KBM-7 (cell line): Measurements from ENCODE around the gene WFDC8.

Experiments
- DNase-seq: peaks from one replicate; pipeline ENCODE4 v3.0.0-alpha.2; 2015
- in situ Hi-C: fragments of 300-500 bp; cut with MboI; formaldehyde crosslinking; loops from 2 replicates; pipeline ENCODE4 v1.14.3; 2020; ENCODE audit warnings: low sequenced_read_pairs, low pct_unique_long_range_greater_than_20kb, mixed read lengths

The WFDC8 gene

GRCh38 chr20:45555198-45555597 lies 23.9 kb downstream of the WFDC8 start:
- in situ Hi-C loops = no loop called here
- no peak for DNase-seq

GRCh38 chr20:45552456-45552855 lies 26.6 kb downstream of the WFDC8 start:
- no peak for DNase-seq
- in situ Hi-C loops = no loop called here

- no peak for DNase-seq
- in situ Hi-C loops = no loop called here
Observed at GRCh38 chr20:45550765-45551164, 28.3 kb downstream of the WFDC8 start.

GRCh38 chr20:45548410-45548809 lies 30.7 kb downstream of the WFDC8 start:
- DNase-seq = no peak
- in situ Hi-C loops = no loop called here

- no peak for DNase-seq
- in situ Hi-C loops = no loop called here
Observed at GRCh38 chr20:45547206-45547770, 31.8 kb downstream of the WFDC8 start, which contains the start of gene EPPIN. Gene EPPIN (minus strand): TSS chr20:45547401. CDS start chr20:45547357, 44 bp downstream.

- in situ Hi-C loops = no loop called here
- peak; percentile 14 for DNase-seq
Observed at GRCh38 chr20:45545754-45546453, 33.2 kb downstream of the WFDC8 start.

- in situ Hi-C loops = no loop called here
Observed at GRCh38 chr20:45545351-45545750, 33.7 kb downstream of the WFDC8 start.

GRCh38 chr20:45539382-45539781 lies 39.7 kb downstream of the WFDC8 start, which contains the start of gene WFDC6:
Gene WFDC6 (minus strand): TSS chr20:45539482. CDS start chr20:45539407, 75 bp downstream.
- no peak for DNase-seq
- in situ Hi-C loops = no loop called here

More at GRCh38 chr20:45545351-45545750, 33.7 kb downstream of the WFDC8 start:
- DNase-seq = no peak

- no peak for DNase-seq
Observed at GRCh38 chr20:45538209-45538799, 40.8 kb downstream of the WFDC8 start.

GRCh38 chr20:45527294-45527693 lies 51.8 kb downstream of the WFDC8 start:
- no peak for DNase-seq
- in situ Hi-C loops = no loop called here

More at GRCh38 chr20:45538209-45538799, 40.8 kb downstream of the WFDC8 start:
- in situ Hi-C loops = no loop called here

- no peak for DNase-seq
- in situ Hi-C loops = no loop called here
Observed at GRCh38 chr20:45523821-45524220, 55.3 kb downstream of the WFDC8 start.

- in situ Hi-C loops = no loop called here
- DNase-seq = no peak
Observed at GRCh38 chr20:45518282-45518681, 60.8 kb downstream of the WFDC8 start.

- in situ Hi-C loops = no loop called here
- DNase-seq = no peak
Observed at GRCh38 chr20:45515147-45515913, 63.8 kb downstream of the WFDC8 start, which contains the start of gene SPINT3. Gene SPINT3 (minus strand): TSS chr20:45515622. CDS start chr20:45515608, 14 bp downstream.

GRCh38 chr20:45510242-45510862 lies 68.7 kb downstream of the WFDC8 start:
- in situ Hi-C loops = no loop called here
- no peak for DNase-seq

- DNase-seq = no peak
- in situ Hi-C loops = no loop called here
Observed at GRCh38 chr20:45509091-45509490, 70.0 kb downstream of the WFDC8 start.

GRCh38 chr20:45508068-45508886 lies 70.8 kb downstream of the WFDC8 start:
- DNase-seq = no peak
- in situ Hi-C loops = no loop called here

GRCh38 chr20:45507011-45507820 lies 71.9 kb downstream of the WFDC8 start:
- no peak for DNase-seq
- in situ Hi-C loops = no loop called here

- in situ Hi-C loops = no loop called here
- DNase-seq = no peak
Observed at GRCh38 chr20:45506398-45506797, 72.7 kb downstream of the WFDC8 start.
